HG02885 (cell line): ENCODE results near the gene TMEM255A.

Experiments used
- ATAC-seq: cut with Tn5 transposase; IDR thresholded peaks from one replicate; pipeline ENCODE4 v1.9.1; 2021; ENCODE audit warnings: mild to moderate bottlenecking; ENCODE audit not compliant: unreplicated experiment, poor library complexity

Gene TMEM255A

GRCh38 chrX:120274145-120274544 lies 37.1 kb downstream of the TMEM255A start:
- ATAC-seq: no peak

- no peak for ATAC-seq
Measured at GRCh38 chrX:120271218-120271617, 40.0 kb downstream of the TMEM255A start.

DNA sequence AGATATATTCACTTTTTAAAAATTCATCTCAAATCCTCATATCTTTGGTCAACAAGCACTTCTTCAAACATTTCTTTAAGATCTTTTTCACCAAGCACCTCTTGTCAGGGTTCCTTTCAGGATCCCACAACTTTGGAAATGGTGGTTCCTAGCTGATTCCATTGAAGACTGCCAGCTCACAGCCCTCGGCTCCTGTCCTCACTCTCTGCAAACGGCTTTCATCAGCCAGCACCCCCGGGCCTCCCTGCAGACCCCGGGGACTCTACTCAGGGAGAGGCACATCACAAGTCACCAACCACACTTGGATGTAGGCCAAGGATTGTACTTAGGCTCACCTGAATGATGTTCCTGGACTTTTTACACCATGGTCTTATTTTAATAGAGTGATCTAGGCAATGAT lies 40.7 kb downstream of the TMEM255A start:
- ATAC-seq: no peak

GRCh38 chrX:120269373-120270035 lies 41.8 kb downstream of the TMEM255A start:
- ATAC-seq: no peak

DNA sequence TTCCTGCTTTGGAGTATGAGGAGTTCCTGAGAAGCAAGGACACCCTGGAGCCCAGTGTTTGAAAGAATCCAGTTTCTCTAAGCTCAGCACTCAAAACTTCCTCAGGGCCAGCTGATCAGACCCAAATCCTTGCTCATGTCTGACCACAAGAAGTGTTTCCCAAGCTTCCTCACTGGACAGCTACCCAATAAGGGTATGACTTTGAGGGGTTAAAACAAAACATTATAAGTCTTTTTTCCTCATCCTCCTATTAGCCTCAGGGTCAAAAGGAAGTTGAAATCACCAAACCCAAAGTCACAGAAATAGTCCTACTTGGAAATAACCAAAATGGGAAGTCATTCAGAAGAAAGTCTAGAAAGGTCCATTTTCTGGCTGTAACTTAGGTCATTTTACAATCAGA lies 46.9 kb downstream of the TMEM255A start:
- ATAC-seq: no peak

- ATAC-seq: no peak
Measured at GRCh38 chrX:120262859-120263708, 48.2 kb downstream of the TMEM255A start.

- no peak for ATAC-seq
Measured at GRCh38 chrX:120260369-120260768, 50.9 kb downstream of the TMEM255A start.

DNA sequence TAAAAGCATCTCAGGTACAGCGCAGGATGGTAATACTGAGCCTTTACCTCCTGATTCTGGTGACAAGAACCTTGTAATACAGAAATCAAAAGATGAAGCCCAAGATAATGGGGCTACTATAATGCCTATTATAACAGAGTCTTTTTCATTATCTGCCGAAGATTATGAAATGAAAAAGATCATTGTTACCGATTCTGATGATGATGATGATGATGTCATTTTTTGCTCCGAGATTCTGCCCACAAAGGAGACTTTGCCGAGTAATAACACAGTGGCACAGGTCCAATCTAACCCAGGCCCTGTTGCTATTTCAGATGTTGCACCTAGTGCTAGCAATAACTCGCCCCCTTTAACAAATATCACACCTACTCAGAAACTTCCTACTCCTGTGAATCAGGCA lies 57.5 kb downstream of the TMEM255A start:
- no peak for ATAC-seq

DNA sequence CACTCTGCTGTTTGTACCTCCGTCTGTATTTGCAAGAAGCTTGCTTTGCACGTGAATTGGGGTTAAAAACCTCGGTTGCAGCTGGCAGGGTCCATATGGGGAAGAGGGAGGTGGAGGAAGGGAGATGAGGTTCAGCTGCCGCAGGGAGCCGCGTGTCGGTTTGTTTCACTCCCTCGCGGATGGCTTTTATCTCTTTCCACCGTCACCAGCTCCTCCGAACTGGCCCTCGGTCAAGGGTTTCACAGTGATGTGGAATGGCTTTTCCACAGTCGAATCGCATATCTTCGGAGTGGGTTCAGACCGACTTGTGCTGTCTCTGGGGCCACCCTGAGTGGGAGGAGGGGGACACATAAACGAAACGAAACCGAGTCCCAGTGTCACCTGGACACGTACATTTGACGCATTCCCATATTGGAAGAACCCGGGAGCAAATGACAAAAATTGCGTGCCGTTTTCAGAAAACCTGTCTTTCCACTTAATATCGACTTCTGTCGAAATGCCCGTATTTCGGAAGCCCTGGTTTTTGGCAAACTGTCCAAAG lies 59.7 kb downstream of the TMEM255A start:
- ATAC-seq: no peak

DNA sequence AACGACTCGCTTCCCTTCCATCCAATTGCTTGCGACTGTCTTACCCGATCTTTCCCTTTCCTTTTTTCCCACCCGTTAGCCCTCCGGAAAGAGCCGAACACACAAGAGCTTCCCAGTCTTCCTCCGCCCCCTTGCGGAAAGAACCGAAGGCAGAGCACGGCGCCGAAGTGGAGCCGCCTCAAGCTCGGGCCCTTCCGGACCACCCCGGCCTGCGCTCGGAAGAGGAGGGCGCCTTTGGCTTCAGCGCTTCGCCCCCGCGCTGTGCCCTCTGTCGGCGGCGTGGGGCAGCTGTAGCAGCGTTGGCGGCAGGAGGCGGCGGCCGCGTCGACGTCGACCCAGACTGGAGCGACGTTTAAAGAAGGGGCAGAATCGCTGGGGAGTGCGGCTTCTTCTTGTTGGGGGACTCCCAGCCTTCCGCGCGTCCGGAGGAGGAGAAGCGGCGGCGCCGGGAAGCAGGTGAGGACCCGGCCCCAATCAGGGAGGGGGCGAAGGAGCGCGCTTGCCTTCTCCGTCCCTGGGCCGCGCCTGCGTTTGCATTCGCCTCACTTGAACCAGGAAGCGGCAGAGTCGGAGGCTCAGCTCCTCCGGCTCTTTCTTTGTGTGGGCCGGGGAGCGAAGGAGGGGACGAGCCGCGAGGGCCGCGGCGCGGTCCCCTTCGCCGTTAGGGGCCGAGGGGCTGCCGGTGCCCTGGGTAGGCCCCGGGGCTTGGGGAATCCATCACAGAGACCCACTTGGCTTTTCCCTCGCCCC lies 60.6 kb downstream of the TMEM255A start, which contains the start of gene ZBTB33:
ZBTB33 (plus strand) TSS at position 291 of the 750 bp plus-strand sequence. CDS start 2,604 bp downstream, outside the sequence.
- peak; percentile 94 for ATAC-seq

- ATAC-seq: peak; percentile 76
Measured at GRCh38 chrX:120244735-120245498, 66.3 kb downstream of the TMEM255A start.

DNA sequence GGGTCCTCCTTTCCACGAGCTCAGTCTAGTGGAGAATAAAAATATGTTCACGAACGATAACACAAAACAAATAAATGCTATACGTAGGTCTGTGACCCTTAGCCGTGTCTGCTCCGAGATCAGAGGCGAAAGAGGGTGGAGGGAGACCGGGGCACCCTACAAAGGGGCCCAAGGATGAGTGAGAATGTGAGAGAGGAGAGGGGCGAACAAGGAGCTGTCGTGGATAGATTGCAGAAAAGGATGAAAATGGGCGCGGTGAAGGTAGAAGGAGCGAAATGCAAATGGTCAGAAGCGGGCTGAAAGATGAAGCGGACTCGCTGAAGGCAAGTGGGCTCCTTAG lies 66.9 kb downstream of the TMEM255A start:
- ATAC-seq: no peak

DNA sequence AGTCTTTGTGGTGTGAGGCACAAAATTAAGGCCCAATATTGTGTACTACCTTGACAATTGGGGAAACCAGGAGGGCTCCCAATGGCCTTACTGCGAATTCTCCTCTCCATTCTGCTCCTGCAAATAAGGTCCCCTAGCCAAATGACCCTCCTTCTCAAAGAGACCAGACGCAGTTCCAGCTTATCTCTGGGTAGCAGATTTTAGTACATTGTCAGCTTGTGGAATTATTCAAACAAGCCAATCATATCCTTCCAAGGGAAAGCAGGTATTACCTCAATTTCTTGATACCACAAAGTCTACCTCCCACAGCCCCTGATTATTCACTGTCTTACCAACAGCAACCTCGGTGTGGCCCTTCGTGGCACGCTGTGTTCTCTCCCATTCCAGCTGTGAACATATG lies 68.4 kb downstream of the TMEM255A start:
- no peak for ATAC-seq

DNA sequence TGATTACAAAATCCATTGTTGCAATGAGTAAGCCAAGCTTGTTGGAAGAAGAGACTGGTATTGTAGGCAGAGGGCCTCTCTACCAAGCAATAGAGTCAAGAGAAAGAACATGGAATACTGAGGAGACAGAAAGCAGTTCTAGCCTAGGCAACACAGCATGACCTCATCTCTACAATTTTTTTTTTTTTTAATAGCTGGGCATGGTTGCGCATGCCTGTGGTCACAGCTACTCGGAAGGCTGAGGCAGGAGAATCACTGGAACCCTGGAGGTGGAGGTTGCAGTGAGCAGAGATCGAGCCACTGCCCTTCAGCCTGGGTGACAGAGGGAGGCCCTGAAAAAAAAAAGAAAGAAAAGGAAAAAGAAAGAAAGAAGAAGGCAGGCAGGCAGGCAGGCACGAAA lies 72.3 kb downstream of the TMEM255A start:
- no peak for ATAC-seq

DNA sequence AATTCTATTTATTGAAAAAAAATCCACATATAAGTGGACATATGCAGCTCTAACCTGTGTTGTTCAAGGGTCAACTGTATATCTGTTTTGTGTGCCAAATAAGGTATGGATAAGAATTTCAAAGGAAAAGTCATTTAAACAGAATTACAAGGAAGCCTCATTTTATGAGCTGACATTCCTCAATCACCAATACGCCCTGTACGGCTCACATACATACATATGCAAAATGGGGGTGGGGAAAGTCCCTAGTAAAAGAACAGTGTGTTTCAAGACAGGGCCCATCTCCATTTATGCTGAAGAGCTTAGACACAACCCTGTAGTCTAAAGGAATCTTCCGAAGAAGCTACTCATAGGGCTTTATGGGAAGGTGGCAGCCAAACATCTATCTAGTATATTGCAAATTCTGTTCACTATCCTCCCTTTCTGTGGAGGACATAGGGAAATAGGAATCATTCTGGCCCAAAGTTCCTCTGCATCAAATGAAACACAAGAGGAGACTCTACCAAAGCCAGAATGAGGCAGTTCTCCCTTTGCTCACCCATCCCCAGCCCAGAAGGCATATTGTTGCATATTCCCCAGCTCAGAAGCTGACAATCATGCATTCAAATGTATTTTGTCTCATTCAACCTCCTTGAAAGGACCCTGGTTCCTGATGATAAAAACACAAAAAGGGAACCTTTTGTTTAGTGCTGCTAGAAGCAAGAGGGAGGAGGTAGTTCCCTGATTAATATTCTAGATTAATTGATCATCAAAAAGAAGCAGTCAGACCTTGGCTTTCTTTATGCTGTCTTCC lies 74.4 kb downstream of the TMEM255A start:
- no peak for ATAC-seq

DNA sequence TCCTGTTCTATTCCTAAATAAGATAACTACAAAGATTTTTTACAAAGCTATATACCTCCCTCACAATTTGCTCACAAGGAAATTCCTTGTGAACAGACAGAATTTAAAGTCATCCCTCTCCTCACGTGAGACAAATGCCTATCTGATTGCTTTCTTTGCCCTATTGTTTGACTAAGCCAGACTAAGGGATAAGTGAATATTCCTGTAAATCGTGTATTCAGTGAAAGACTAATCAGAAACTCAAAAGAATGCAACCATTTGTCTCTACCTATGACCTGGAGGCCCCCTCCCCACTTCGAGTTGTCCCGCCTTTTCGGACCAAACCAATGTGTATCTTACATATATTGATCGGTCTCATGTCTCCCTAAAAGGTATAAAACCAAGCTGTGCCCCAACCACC lies 76.0 kb downstream of the TMEM255A start:
- ATAC-seq: no peak

DNA sequence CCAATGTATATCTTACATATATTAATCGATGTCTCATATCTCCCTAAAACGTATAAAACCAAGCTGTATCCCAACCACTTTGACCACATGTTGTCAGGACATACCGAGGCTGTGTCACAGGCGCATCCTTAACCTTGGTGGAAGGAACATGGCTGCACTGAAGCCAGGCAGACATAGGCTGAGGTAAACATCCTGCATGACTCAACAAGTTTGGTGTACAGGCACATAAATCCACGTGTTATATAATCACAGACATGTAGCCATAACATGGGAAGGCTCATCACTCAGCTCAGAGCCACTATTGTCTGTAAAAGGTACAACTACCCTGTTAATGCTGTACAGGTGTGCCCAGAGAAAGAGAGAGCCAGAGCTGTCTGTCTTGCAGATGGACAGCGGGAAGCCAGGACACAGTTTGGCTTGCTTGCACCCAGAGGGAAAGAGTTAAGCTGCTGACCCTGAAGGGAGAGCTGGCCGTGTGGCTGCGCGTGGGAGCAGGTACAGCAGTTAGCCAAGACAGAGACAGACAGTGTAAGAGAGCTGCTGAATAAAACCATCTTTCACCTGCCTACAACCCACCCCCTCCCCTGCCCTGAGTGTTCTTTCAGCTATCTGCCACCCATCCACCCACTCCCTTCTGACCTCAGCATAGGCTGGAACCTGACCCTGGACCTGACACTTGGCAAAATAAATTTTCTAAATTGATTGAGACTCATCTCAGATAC lies 82.9 kb downstream of the TMEM255A start:
- no peak for ATAC-seq

DNA sequence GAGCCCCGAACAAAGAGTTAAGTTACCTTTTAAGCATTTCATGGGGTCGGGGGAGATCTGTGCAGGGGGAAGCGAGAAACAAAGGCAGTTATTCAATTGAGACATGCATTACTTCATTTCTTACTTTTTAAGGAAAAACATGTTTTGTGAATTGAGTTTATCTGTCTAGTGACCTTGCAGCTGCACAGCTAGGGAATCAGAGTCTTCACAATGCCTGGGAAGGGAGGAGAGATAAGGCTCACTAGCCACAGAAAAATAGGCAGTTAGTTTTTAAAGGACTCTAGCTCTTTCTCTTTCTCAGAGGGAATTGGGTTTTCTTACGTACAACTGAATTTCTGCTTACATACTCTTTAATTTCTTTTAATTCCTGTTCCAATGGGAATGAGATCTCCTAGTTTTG lies 86.9 kb downstream of the TMEM255A start:
- ATAC-seq: no peak

- ATAC-seq: no peak
Measured at GRCh38 chrX:120223374-120223773, 87.9 kb downstream of the TMEM255A start.
